WERI-Rb-1 (cell line): ENCODE data around the gene GRK3.

Source experiments
- DNase-seq: peaks from one replicate; pipeline ENCODE4 v3.0.0-alpha.2; 2020
- H3K27ac ChIP-seq: fragments of 250-450 bp; sonication (Bioruptor Pico); 2 replicates; pipeline ENCODE4 v1.5.1; 2020; ENCODE audit warnings: mild to moderate bottlenecking, moderate library complexity
- H3K27me3 ChIP-seq: fragments of 250-450 bp; sonication (Bioruptor Pico); 2 replicates; pipeline ENCODE4 v1.5.1; 2021; ENCODE audit warnings: mild to moderate bottlenecking, low read depth, moderate library complexity; ENCODE audit not compliant: insufficient read depth, severe bottlenecking
- H3K36me3 ChIP-seq: fragments of 250-450 bp; sonication (Bioruptor Pico); 2 replicates; pipeline ENCODE4 v1.5.1; 2020; ENCODE audit warnings: mild to moderate bottlenecking, moderate library complexity
- H3K4me3 ChIP-seq: 2 replicates; pipeline ENCODE4 v1.5.1; 2011; ENCODE audit warnings: low read depth, mild to moderate bottlenecking, control low read depth, low read length
- H3K9me3 ChIP-seq: fragments of 250-450 bp; sonication (Bioruptor Pico); 2 replicates; pipeline ENCODE4 v1.5.1; 2021; ENCODE audit warnings: mild to moderate bottlenecking, moderate library complexity; ENCODE audit not compliant: severe bottlenecking
- CTCF ChIP-seq: IDR thresholded peaks from 2 replicates; pipeline ENCODE4 v1.5.1; 2011; ENCODE audit warnings: low read depth, mild to moderate bottlenecking, control low read depth, inconsistent platforms, low read length

The GRK3 gene

DNA sequence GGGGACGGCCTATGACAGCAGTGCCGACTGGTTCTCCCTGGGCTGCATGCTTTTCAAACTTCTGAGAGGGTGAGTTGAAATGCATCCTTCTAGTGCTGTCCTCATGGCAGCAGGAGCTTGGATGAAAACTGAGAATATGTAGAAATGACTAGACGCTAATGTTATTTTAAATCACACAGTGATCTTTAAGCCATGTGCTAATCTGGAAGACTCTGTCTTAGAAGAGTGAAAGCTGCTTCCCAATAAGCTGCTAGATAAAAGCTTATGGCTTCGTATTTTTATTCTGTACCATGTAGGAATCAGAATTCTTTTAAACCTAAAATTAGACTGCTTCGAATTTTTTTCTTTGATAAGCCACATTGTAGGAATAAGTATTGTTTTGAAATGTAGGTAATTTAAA is 130.7 kb downstream of the GRK3 start:
- Histone ChIP-seq H3K27ac (no peak overlapping the region), H3K27me3 (no peaks in the 10 kb centered on the region), H3K4me3 (no peak overlapping the region), H3K36me3 (peaks cover 15% of the 10 kb centered on the region), H3K9me3 (no peaks in the 10 kb centered on the region)
- TF ChIP-seq CTCF: no peak
- DNase-seq: no peak

DNA sequence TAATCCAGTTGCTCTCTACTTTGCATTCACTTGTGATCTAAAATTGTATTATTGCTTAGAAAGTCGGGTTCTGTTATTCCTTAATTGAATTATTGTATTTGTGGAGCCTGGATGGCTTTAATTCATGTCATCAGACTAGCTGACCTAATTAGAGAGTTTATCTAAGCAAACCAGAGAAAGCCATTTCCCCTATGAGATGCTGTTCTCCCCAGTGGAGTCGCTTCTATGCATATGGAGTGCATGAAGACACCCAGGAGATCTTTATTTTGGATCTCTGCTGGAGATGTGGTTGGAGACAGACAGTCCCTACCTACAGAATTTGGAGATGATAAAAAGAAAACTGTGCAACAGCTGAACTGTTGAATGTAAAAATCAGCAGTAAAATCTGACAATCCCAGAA is 132.3 kb downstream of the GRK3 start:
- Histone ChIP-seq H3K9me3 (no peaks in the 10 kb centered on the region), H3K4me3 (no peak overlapping the region), H3K36me3 (peaks cover 7% of the 10 kb centered on the region), H3K27ac (no peak overlapping the region), H3K27me3 (no peaks in the 10 kb centered on the region)
- no peak for TF ChIP-seq CTCF
- no peak for DNase-seq

DNA sequence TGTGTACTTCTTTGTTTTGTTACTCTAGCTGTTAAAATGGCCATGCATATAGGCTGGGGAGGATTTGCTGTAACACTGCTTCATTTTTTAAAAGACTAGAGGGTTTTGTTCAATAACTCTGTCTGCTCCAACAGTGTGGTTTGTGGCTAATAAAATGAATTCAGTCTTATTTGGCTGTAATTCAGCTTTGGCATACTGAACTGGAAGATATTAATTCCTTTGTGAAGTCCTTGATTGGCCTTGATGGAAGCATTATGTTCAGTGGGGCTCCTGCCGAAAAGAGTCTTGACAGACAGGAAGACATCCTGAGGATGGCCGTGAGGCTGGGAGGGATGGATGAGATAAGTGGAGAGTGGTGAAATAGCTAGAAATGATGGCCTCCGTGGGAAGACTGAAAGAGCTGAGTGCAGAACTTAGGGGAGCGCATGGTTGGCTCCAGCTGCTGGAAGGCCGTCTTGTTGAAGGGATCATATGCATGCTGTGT is 132.7 kb downstream of the GRK3 start:
- TF ChIP-seq CTCF: no peak
- Histone ChIP-seq H3K27me3 (no peaks in the 10 kb centered on the region), H3K36me3 (peaks cover 7% of the 10 kb centered on the region), H3K9me3 (no peaks in the 10 kb centered on the region), H3K27ac (no peak overlapping the region), H3K4me3 (no peak overlapping the region)
- DNase-seq: no peak

GRCh38 chr22:25697978-25698377 is 133.5 kb downstream of the GRK3 start:
- Histone ChIP-seq H3K4me3 (no peak overlapping the region), H3K9me3 (no peaks in the 10 kb centered on the region), H3K36me3 (peaks cover 7% of the 10 kb centered on the region), H3K27ac (no peak overlapping the region), H3K27me3 (no peaks in the 10 kb centered on the region)
- no peak for TF ChIP-seq CTCF
- no peak for DNase-seq

DNA sequence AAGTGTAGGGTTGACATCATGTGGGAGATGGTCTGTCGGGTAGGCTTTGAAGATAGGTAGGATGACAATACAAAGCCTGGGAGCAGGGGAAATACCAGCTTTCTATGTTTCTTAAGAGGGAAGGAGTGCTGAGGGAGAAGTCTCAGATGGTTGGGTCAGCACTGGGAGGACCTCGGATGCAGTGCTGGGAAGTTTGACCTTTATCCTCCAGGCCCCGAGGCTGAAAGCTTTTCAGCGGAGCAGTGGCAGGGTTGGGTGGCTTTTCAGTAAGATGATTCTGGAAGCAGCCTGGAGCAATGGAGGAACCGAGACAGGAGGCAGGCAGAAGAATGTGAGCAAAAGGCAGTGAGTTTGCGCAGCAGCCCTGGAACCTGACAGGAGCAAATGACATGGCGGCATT is 134.0 kb downstream of the GRK3 start:
- no peak overlapping the region for H3K4me3 ChIP-seq
- TF ChIP-seq CTCF: no peak

GRCh38 chr22:25698978-25699377 is 134.5 kb downstream of the GRK3 start:
- Histone ChIP-seq H3K27ac (no peak overlapping the region), H3K27me3 (no peaks in the 10 kb centered on the region), H3K36me3 (peaks cover 7% of the 10 kb centered on the region), H3K4me3 (no peak overlapping the region), H3K9me3 (no peaks in the 10 kb centered on the region)
- DNase-seq: no peak
- no peak for TF ChIP-seq CTCF

More for the DNA sequence above, 134.0 kb downstream of the GRK3 start:
- Histone ChIP-seq H3K27ac (no peak overlapping the region), H3K36me3 (peaks cover 7% of the 10 kb centered on the region), H3K27me3 (no peaks in the 10 kb centered on the region), H3K9me3 (no peaks in the 10 kb centered on the region)
- no peak for DNase-seq
